ENCODE measurements around the gene MAPRE2. TPM values are rescaled to one million over a fixed set of nuclear protein-coding genes. Genes with fewer than 3 reads are reported as not detected.

The MAPRE2 gene
- total and polyA plus RNA-seq, 7 donors: 3.3 to 83.4 (median 57.3) TPM

DNA sequence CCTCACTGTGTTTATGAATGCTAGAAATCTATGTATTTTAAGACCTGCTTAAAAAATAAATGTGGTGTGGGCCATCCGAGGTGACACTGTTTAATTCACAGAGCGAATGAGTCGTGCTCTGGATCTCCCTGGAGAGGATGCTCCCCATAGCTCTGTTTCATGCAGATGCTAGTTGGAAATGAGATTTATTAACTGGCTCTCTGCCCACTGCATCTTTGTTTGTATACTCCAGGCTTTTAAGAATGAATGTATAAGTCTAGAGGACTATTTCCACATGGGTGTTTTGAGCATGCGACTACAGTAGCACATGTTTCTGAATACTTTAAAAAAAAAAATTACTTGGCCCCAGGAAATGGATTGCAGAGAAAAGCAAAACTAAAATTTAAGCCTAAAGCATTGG is 3.9 kb downstream of the MAPRE2 start:
- H3K27me3 ChIP-seq (ENCODE audit: insufficient read depth in 3 of 3, low read length in 2 of 3): no peaks in the 10 kb centered on the region
- TF ChIP-seq, protein P1, sequence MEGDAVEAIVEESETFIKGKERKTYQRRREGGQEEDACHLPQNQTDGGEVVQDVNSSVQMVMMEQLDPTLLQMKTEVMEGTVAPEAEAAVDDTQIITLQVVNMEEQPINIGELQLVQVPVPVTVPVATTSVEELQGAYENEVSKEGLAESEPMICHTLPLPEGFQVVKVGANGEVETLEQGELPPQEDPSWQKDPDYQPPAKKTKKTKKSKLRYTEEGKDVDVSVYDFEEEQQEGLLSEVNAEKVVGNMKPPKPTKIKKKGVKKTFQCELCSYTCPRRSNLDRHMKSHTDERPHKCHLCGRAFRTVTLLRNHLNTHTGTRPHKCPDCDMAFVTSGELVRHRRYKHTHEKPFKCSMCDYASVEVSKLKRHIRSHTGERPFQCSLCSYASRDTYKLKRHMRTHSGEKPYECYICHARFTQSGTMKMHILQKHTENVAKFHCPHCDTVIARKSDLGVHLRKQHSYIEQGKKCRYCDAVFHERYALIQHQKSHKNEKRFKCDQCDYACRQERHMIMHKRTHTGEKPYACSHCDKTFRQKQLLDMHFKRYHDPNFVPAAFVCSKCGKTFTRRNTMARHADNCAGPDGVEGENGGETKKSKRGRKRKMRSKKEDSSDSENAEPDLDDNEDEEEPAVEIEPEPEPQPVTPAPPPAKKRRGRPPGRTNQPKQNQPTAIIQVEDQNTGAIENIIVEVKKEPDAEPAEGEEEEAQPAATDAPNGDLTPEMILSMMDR (IDR thresholded peaks at IDR 0.05): no peak
- WGBS, 3 donors: 25 to 43% (median 27%) methylated on average over 4 of the region's 4 CpGs
- peaks cover 72% of the 10 kb centered on the region for H3K4me1 ChIP-seq
- DNase-seq (no peak), ATAC-seq (no peak)
- intact Hi-C loops (cut with DNase I): no loop called here
- H3K27ac ChIP-seq: peak overlapping the region; percentile 42
- H3K36me3 ChIP-seq (ENCODE audit: insufficient read depth in 1 of 2, low read depth in 1 of 2): no peaks in the 10 kb centered on the region
- H3K9me3 ChIP-seq: no peaks in the 10 kb centered on the region
- no peak overlapping the region for H3K4me3 ChIP-seq

DNA sequence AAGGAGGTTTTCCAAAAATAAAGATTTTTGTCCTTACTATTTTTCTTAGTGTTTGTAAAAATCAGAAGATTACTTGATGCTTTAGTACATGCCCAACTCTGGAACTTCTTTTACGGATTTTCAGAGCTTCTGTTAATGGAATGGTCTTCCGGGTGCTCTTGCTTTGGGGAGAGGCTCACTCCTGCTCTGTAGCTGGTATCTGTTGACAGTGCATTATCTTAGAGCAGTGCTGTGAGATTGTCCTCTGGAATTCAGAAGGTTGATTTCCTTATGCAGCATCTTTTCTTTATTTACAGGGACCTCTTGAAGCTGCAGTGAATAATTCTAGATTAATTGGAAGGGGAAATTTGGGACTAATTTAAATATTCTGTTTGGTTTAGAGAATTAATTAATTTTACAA is 4.6 kb downstream of the MAPRE2 start:
- H3K4me1 ChIP-seq: peaks cover 72% of the 10 kb centered on the region
- intact Hi-C loops (cut with DNase I): no loop called here
- no peaks in the 10 kb centered on the region for H3K9me3 ChIP-seq
- ATAC-seq (no peak), DNase-seq (no peak)
- WGBS, 3 donors: 44 to 66% (median 52%) methylated on average over 2 of the region's 2 CpGs
- no peak overlapping the region for H3K4me3 ChIP-seq
- TF ChIP-seq, protein P1 (IDR thresholded peaks at IDR 0.05): no peak
- H3K36me3 ChIP-seq (ENCODE audit: insufficient read depth in 1 of 2, low read depth in 1 of 2): no peaks in the 10 kb centered on the region
- no peaks in the 10 kb centered on the region for H3K27me3 ChIP-seq (ENCODE audit: insufficient read depth in 3 of 3, low read length in 2 of 3)
- peak overlapping the region; percentile 42 for H3K27ac ChIP-seq

DNA sequence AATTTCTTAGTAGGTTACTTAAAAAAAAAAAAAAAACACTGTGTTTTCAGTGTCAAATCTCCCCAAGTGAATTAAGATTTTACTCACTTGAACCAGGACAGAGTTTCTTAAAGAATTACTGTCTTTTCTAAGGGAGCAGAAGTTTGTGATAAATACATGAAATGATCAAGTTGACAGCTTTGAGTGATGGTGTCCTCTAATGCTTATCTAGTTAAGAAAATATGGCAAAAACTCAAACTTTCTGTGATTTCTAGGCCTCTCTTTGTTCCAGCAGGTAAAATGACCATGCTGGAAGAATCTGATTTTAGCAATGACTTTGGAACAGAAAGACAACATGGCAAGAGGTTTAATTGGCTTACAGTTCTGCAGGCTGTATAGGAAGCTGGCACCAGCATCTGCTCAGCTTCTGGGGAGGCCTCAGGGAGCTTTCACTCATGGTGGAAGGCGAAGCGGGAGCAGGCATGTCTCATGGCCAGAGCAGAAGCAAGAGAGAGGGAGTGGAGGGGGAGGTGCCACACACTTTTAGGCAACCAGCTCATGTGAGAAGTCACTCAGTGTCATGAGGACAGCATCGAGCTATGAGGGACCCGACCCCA is 6.6 kb downstream of the MAPRE2 start:
- DNase-seq: no peak
- peak in 1 of 4 donors; percentile 43 for ATAC-seq
- Histone ChIP-seq H3K36me3 (ENCODE audit: insufficient read depth in 1 of 2, low read depth in 1 of 2) (no peaks in the 10 kb centered on the region), H3K27ac (no peak overlapping the region), H3K9me3 (no peaks in the 10 kb centered on the region), H3K4me3 (no peak overlapping the region), H3K4me1 (peaks cover 80% of the 10 kb centered on the region), H3K27me3 (ENCODE audit: insufficient read depth in 3 of 3, low read length in 2 of 3) (no peaks in the 10 kb centered on the region)
- intact Hi-C loops (cut with DNase I): no loop called here
- 88 to 93% (median 92%) methylated on average over 4 of the region's 4 CpGs for WGBS, 3 donors
- TF ChIP-seq, protein P1 (IDR thresholded peaks at IDR 0.05): no peak

DNA sequence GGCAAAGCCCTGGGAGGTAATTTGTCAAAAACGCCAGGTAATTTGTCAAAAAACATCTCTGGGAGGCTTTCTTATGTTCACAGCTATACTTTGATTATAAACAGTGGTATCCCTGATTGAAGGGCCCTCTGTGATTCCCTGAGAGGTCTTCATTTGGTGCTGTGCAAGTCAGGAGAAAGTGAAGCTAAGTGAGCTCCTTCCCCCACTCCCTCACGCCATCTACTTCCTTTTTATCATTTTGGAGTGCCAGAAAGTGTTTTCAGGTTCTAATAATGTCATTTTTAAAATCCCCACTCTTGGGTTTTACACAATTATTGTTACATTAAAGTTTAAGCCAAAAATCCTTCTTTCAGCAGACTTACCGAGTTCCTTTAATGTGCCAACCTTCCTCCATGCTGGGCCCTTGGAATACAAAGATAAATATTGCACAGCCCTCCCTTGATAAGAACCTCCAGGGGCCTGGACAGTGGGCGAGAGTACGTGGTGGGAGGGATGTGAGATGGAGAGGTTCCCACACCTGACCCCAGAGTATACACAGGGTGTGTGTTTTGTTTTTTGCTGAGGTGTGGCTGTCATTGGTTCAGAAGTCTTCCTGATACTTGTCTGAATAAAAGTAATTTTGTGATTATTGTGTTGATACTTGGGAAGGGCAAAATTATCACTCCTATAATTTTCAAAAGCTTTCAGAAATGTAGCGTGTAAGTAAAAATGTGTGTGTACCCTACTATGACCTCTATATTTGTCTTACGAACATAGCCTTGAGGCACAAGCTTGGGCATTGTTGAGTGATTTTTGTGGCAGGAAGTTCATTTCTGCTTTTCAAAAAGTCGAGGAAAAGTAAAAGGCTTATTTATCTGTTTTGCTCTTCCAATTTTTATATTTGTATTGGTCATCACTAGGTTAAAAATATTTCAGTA is 8.2 kb downstream of the MAPRE2 start:
- WGBS, 3 donors: 65 to 77% (median 74%) methylated on average over 8 of the region's 8 CpGs
- H3K9me3 ChIP-seq: no peaks in the 10 kb centered on the region
- H3K4me3 ChIP-seq: no peak overlapping the region
- peak overlapping the region; percentile 34 for H3K27ac ChIP-seq
- H3K27me3 ChIP-seq (ENCODE audit: insufficient read depth in 3 of 3, low read length in 2 of 3): no peaks in the 10 kb centered on the region
- no peak for DNase-seq
- TF ChIP-seq, protein P1 (IDR thresholded peaks at IDR 0.05): no peak
- peaks cover 64% of the 10 kb centered on the region for H3K4me1 ChIP-seq
- H3K36me3 ChIP-seq (ENCODE audit: insufficient read depth in 1 of 2, low read depth in 1 of 2): no peaks in the 10 kb centered on the region
- intact Hi-C loops (cut with DNase I): no loop called here
- no peak for ATAC-seq

Measured in psoas muscle (tissue), 8 donors.